ENCODE data around the gene ACOT13.

DNA sequence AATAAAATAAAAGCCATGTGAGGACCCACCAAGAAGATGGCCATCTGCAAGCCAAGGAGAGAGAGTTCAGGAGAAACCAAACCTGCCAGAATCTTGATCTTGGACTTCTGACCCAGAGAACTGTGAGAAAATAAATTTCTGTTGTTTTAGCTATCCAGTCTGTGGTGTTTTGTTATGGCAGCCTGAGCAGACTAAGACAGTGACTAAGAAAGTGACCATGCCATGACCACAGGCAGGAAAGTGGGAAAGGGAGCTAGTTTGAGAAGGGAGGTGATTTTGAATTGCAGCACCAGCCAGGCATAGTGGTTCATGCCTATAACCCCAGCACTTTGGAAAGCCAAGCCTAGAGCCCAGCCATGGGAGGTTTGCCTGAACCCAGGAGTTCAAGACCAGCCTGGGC lies 74.0 kb downstream of the ACOT13 start:
- TF ChIP-seq EZH2 (IDR thresholded peaks at IDR 0.05; ENCODE audit: low read length, missing control alignments): no peak
- TF ChIP-seq, protein P1, sequence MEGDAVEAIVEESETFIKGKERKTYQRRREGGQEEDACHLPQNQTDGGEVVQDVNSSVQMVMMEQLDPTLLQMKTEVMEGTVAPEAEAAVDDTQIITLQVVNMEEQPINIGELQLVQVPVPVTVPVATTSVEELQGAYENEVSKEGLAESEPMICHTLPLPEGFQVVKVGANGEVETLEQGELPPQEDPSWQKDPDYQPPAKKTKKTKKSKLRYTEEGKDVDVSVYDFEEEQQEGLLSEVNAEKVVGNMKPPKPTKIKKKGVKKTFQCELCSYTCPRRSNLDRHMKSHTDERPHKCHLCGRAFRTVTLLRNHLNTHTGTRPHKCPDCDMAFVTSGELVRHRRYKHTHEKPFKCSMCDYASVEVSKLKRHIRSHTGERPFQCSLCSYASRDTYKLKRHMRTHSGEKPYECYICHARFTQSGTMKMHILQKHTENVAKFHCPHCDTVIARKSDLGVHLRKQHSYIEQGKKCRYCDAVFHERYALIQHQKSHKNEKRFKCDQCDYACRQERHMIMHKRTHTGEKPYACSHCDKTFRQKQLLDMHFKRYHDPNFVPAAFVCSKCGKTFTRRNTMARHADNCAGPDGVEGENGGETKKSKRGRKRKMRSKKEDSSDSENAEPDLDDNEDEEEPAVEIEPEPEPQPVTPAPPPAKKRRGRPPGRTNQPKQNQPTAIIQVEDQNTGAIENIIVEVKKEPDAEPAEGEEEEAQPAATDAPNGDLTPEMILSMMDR (conservative IDR thresholded peaks at IDR 0.05 in 1 of 2, IDR thresholded peaks at IDR 0.05 in 1 of 2; ENCODE audit: low read depth in 1 of 2, low read length in 2 of 2): no peak

All from fibroblast of lung (primary cell).